Ovary (tissue), 9 donors: ENCODE data around the gene TNFRSF1B. TPM values are rescaled to one million over a fixed set of nuclear protein-coding genes. Genes with fewer than 3 reads are reported as not detected.
A peak's percentile ranks its signal among the peaks of the same experiment; 100 is the strongest.

Experiments used
- DNase-seq, 5 donors: peaks; one replicate each; pipeline ENCODE4 v3.0.0-alpha.2; 2019 to 2020
- H3K27ac ChIP-seq, 2 donors: fragments of 200-600 bp; one replicate each; pipeline versions ENCODE4 v1.5.1 to v1.8.0; 2019 to 2022
- H3K27me3 ChIP-seq: fragments of 200-600 bp; one replicate; pipeline ENCODE4 v1.8.0; 2022
- H3K36me3 ChIP-seq: fragments of 200-600 bp; sonication (generic); one replicate; pipeline ENCODE4 v1.5.1; 2019
- H3K4me1 ChIP-seq: one replicate; pipeline ENCODE4 v1.8.1; 2013; ENCODE audit warnings: mild to moderate bottlenecking, moderate library complexity; ENCODE audit not compliant: insufficient read depth
- H3K4me3 ChIP-seq: fragments of 200-600 bp; sonication (generic); one replicate; pipeline ENCODE4 v1.5.1; 2017
- H3K9me3 ChIP-seq, 2 donors: fragments of 200-600 bp in 1 of 2; sonication (generic) in 1 of 2; one replicate each; pipeline versions ENCODE4 v1.5.1 to v1.8.1; 2013 to 2019; ENCODE audit warnings: mild to moderate bottlenecking in 1 of 2, moderate library complexity in 1 of 2
- CTCF ChIP-seq, 3 donors: fragments of 450-650 bp in 2 of 3; fragments of 200-600 bp in 1 of 3; IDR thresholded peaks; one replicate each; pipeline versions ENCODE4 v1.5.1 to v1.8.0; 2016 to 2022; ENCODE audit warnings: antibody characterized with exemption in 3 of 3, mild to moderate bottlenecking in 1 of 3
- EP300 ChIP-seq: sonication (generic); formaldehyde crosslinking; IDR thresholded peaks from one replicate; pipeline ENCODE4 v1.6.1; 2017; ENCODE audit warnings: antibody characterized with exemption
- POLR2A ChIP-seq: fragments of 450-650 bp; IDR thresholded peaks from one replicate; pipeline ENCODE4 v1.6.1; 2017; ENCODE audit warnings: antibody characterized with exemption, mild to moderate bottlenecking, moderate library complexity
- whole genome bisulfite sequencing, 3 donors: extraction: QIAGEN DNeasy Blood & Tissue Kit in 1 of 3; methylation state at CpG; one replicate each; pipeline versions ENCODE4 v1.1.5 to v1.1.7; 2013 to 2017; 5-methylcytosine and 5-hydroxymethylcytosine counted together
- intact Hi-C, 4 donors: fragments of 100-400 bp; cut with DNase I; formaldehyde crosslinking; loops; one replicate each; pipeline versions ENCODE4 v1.11.0 to v1.15.1; 2022 to 2023
- polyA plus RNA-seq, 2 donors: library from polyadenylated mRNA; stranded (reverse); fragments of 200-250 nt in 1 of 2; fragments of 350-450 nt in 1 of 2; fragmentation: Illumina TruSeq in 1 of 2; extraction: RNeasy Lipid Tissue Mini Kit (QIAGEN cat#74804) in 1 of 2; gene quantifications; one replicate each; pipeline ENCODE4 v1.2.3, GENCODE V29; 2013 to 2014
- total RNA-seq, 7 donors: library from RNA; depleted of rRNA in 2 of 7; stranded (reverse); fragments of >200 nt in 2 of 7; fragmentation: NEBNext Ultra II Directional in 3 of 7; extraction: Animal tissue kit (Norgen Biotek cat#: 25700) in 3 of 7; gene quantifications; one replicate each; pipeline versions ENCODE4 v1.1.0 to v1.2.4, GENCODE V29; 2016 to 2023
- donor health status: DM: no; HTN: no; CAD: no; lungs with moderate emphysema.
- donor health status: DM: no; HTN: no; CAD: no.
- donor health status: Bipolar disorder and iron deficiency.
- donor health status: DM: yes; HTN: yes; CAD: no.
- donor health status: DM: no; HTN: no; CAD: no.
- donor health status: DM: yes; HTN: yes; CAD: no.

Gene TNFRSF1B
- total and polyA plus RNA-seq, 9 donors = 10.3 to 27.6 (median 18.7) TPM

- H3K9me3 ChIP-seq = no peaks in the 10 kb centered on the region
- no peak overlapping the region for H3K27ac ChIP-seq
- no peaks in the 10 kb centered on the region for H3K27me3 ChIP-seq
- intact Hi-C loops = loop anchor here in 3 of 4 donors (1.0 to 10.0 kb wide), 4 partner anchors 82 to 530 kb away; no protein-coding TSS in a partner anchor
- WGBS, 3 donors = 34 to 43% (median 39%) methylated on average over 19 of the region's 19 CpGs
- DNase-seq = peak; percentile 80 to 87 (median 84)
- H3K4me3 ChIP-seq = no peak overlapping the region
- peaks cover 4% of the 10 kb centered on the region for H3K4me1 ChIP-seq
- no peaks in the 10 kb centered on the region for H3K36me3 ChIP-seq
- TF ChIP-seq CTCF (IDR thresholded peaks at IDR 0.05) = peak; percentile 75 to 97 (median 93)
- no peak for TF ChIP-seq POLR2A
Measured at GRCh38 chr1:12124693-12125421, 41.9 kb upstream of the TNFRSF1B start.

- H3K36me3 ChIP-seq = no peaks in the 10 kb centered on the region
- TF ChIP-seq EP300 (no peak), POLR2A (no peak), CTCF (IDR thresholded peaks at IDR 0.05) (no peak)
- WGBS, 3 donors = 74 to 79% (median 79%) methylated on average over 23 to 24 of the region's 24 CpGs
- no peaks in the 10 kb centered on the region for H3K9me3 ChIP-seq
- no peaks in the 10 kb centered on the region for H3K27me3 ChIP-seq
- no peak overlapping the region for H3K27ac ChIP-seq
- peaks cover 4% of the 10 kb centered on the region for H3K4me1 ChIP-seq
- intact Hi-C loops = loop anchor here (2.0 to 10.0 kb wide), 3 partner anchors 81 to 529 kb away; no protein-coding TSS in a partner anchor
- DNase-seq = no peak
- H3K4me3 ChIP-seq = no peak overlapping the region
Measured at GRCh38 chr1:12125422-12126355, 41.1 kb upstream of the TNFRSF1B start.

DNA sequence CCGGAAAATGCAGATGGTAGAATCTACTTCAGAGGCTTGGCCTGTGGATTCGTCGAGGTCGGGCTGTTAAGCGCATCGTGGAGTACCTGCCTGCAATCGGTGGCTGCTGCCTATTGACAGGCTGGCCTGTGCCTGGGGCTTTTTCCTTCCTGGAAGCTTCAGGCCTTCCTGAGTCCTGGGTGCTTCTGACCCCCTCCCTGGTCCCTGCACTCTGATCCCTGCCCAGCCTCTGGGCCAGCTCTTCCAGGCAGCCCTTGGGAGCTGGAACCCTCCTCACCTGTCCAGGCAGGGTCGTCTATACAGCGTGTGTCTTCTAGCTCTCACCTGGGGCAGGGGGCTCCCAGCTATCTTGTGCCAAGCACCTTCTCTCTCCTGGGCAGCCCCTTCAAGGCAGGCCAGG, 40.0 kb upstream of the TNFRSF1B start:
- Histone ChIP-seq H3K27ac (no peak overlapping the region), H3K27me3 (no peaks in the 10 kb centered on the region), H3K4me1 (peaks cover 4% of the 10 kb centered on the region), H3K9me3 (no peaks in the 10 kb centered on the region), H3K36me3 (no peaks in the 10 kb centered on the region), H3K4me3 (no peak overlapping the region)
- intact Hi-C loops = loop anchor here in 2 of 4 donors (2.0 to 10.0 kb wide), 2 partner anchors 80 to 528 kb away; no protein-coding TSS in a partner anchor
- TF ChIP-seq EP300 (no peak), CTCF (IDR thresholded peaks at IDR 0.05) (no peak), POLR2A (no peak)
- WGBS, 3 donors = 92 to 98% (median 96%) methylated on average over 9 of the region's 9 CpGs
- DNase-seq = no peak

DNA sequence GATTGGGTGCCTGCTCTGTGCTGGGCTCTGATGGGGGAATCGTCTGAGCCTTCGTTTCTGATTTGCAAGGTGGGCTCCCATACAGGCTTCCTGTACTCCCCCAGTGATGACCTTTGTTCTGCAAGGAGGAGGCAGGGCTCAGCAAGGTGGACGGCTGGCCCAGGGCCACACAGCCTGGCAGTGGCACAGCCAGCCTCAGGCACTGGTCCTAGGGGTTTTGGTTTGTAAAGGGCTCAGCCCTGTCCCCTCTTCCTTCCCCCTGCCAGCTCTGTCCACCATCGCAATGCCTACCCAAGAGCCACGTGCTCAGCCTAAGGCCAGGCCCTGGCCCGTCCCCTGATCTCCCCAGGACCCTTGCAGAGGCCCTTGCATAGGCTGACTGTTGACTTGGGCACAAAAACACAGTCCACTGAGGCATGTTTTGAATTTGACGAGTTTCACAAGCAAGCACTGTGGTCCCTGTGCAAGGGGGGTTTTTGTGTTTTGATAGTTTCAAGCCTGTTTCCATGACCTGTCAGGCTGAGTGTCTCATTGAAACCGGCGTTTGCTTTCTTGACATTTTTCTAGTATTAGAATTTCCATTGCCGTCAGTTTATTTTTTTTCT, 39.5 kb upstream of the TNFRSF1B start:
- intact Hi-C loops = loop anchor here in 2 of 4 donors (2.0 to 10.0 kb wide), 2 partner anchors 79 to 527 kb away; no protein-coding TSS in a partner anchor
- no peaks in the 10 kb centered on the region for H3K36me3 ChIP-seq
- WGBS, 3 donors = 82 to 87% (median 85%) methylated on average over 10 of the region's 10 CpGs
- peaks cover 4% of the 10 kb centered on the region for H3K4me1 ChIP-seq
- TF ChIP-seq CTCF (IDR thresholded peaks at IDR 0.05) (no peak), EP300 (no peak), POLR2A (no peak)
- no peak overlapping the region for H3K27ac ChIP-seq
- H3K27me3 ChIP-seq = no peaks in the 10 kb centered on the region
- H3K4me3 ChIP-seq = no peak overlapping the region
- H3K9me3 ChIP-seq = no peaks in the 10 kb centered on the region
- DNase-seq = no peak
